Chondrocyte (in vitro differentiated cells): ENCODE data around the gene PRKAG1. TPM values are rescaled to one million over a fixed set of nuclear protein-coding genes. Genes with fewer than 3 reads are reported as not detected.
A peak's percentile ranks its signal among the peaks of the same experiment; 100 is the strongest.

ENCODE experiments used
- DNase-seq: peaks from one replicate; pipeline ENCODE4 v3.0.0; 2021; ENCODE audit warnings: mixed read lengths, low spot score
- H3K27ac Mint-ChIP-seq: one replicate; pipeline ENCODE4 v1.8.0; 2021; ENCODE audit warnings: mild to moderate bottlenecking, moderate library complexity, mixed read lengths; ENCODE audit not compliant: unreplicated experiment
- H3K27me3 Mint-ChIP-seq: 2 replicates; pipeline ENCODE4 v1.8.0; 2021; ENCODE audit warnings: low read depth, mixed read lengths
- H3K36me3 Mint-ChIP-seq: 2 replicates; pipeline ENCODE4 v1.8.0; 2021; ENCODE audit warnings: low read depth, mixed read lengths
- H3K4me1 Mint-ChIP-seq: 2 replicates; pipeline ENCODE4 v1.8.0; 2021; ENCODE audit warnings: low read depth, mild to moderate bottlenecking, mixed read lengths
- H3K4me3 Mint-ChIP-seq: one replicate; pipeline ENCODE4 v1.8.0; 2021; ENCODE audit warnings: mild to moderate bottlenecking, moderate library complexity, mixed read lengths; ENCODE audit not compliant: unreplicated experiment
- H3K9me3 Mint-ChIP-seq: 2 replicates; pipeline ENCODE4 v1.8.0; 2021; ENCODE audit warnings: low read depth, mixed read lengths
- total RNA-seq: library from RNA; stranded (reverse); gene quantifications from 3 replicates; pipeline ENCODE4 v1.2.1, GENCODE V29; 2021
- TF ChIP-seq, protein P1 (sequence below): fragments of 200-600 bp; sonication (generic); IDR thresholded peaks from 2 replicates; pipeline ENCODE4 v1.5.0; 2021; ENCODE audit warnings: antibody characterized with exemption, mild to moderate bottlenecking, moderate library complexity

Gene PRKAG1
- total RNA-seq, 1 donor from 2014 or later: 61.7 TPM

DNA sequence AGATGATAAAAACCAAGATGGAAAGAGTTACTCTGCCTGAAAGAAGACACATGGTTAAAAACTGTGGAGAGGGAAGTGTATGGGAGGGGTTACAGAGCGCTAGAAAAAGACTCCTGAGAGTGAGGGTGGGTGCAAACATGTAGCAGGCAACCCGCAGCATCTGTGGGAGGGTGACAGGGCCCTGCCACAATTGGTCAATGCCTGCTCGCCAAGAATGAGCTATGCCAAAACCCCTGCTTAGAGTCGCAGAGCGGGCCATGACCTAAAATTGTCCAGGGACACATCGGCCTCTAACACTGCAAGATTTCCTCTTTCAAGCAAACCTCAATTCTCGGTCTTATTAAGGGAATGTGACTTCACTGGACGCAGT is 700 bp downstream of the PRKAG1 start:
- DNase-seq: no peak
- Mint-ChIP-seq H3K4me3 (peak overlapping the region; percentile 90), H3K27ac (peak overlapping the region; percentile 100), H3K4me1 (peaks cover 43% of the 10 kb centered on the region), H3K36me3 (peaks cover 11% of the 10 kb centered on the region), H3K27me3 (no peaks in the 10 kb centered on the region), H3K9me3 (no peaks in the 10 kb centered on the region)
- TF ChIP-seq, protein P1, sequence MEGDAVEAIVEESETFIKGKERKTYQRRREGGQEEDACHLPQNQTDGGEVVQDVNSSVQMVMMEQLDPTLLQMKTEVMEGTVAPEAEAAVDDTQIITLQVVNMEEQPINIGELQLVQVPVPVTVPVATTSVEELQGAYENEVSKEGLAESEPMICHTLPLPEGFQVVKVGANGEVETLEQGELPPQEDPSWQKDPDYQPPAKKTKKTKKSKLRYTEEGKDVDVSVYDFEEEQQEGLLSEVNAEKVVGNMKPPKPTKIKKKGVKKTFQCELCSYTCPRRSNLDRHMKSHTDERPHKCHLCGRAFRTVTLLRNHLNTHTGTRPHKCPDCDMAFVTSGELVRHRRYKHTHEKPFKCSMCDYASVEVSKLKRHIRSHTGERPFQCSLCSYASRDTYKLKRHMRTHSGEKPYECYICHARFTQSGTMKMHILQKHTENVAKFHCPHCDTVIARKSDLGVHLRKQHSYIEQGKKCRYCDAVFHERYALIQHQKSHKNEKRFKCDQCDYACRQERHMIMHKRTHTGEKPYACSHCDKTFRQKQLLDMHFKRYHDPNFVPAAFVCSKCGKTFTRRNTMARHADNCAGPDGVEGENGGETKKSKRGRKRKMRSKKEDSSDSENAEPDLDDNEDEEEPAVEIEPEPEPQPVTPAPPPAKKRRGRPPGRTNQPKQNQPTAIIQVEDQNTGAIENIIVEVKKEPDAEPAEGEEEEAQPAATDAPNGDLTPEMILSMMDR: no peak

DNA sequence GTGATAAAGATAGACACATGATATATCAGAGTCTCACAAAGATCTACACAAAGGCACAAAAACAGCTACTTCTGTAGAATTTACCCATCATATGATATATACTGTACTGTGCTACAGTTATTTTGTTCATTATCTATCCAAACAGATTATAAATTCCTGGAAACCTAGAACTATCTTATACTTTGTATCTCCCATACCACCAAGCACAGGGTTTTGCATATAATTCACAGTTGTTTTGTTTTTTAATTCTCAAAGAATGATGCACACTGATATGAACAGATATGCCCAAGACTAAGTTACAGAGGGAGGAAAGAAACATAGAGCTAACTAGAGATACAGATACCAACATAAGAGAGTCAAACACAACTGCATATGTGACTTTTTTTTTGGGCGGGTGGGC is 3.4 kb downstream of the PRKAG1 start:
- peaks cover 43% of the 10 kb centered on the region for H3K4me1 Mint-ChIP-seq
- no peak overlapping the region for H3K27ac Mint-ChIP-seq

DNA sequence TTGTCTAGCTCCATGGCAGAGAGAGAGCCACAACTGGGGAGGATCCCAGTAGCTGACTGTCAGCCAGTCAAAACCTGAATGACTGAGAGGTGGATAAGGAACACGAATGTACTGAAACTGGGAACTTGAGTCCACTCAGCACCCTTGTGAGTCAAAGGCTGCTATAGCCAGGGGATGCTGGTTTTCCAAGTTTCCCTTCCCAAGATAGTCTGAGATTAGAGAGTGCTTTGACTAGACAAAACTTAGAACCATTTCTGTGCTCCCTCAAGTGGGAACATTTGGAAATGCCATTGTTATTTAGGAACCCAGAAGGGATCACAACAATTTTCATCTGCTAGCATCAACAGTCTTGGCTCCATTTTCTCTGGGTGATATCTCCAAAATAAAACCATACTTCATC is 4.0 kb downstream of the PRKAG1 start:
- Mint-ChIP-seq H3K4me1 (peaks cover 38% of the 10 kb centered on the region), H3K4me3 (no peak overlapping the region), H3K36me3 (peaks cover 12% of the 10 kb centered on the region), H3K9me3 (no peaks in the 10 kb centered on the region), H3K27ac (no peak overlapping the region), H3K27me3 (no peaks in the 10 kb centered on the region)
- DNase-seq: no peak
- TF ChIP-seq, protein P1: peak; percentile 66

More for the DNA sequence above, 3.4 kb downstream of the PRKAG1 start:
- Mint-ChIP-seq H3K27me3 (no peaks in the 10 kb centered on the region), H3K4me3 (no peak overlapping the region), H3K9me3 (no peaks in the 10 kb centered on the region), H3K36me3 (peaks cover 8% of the 10 kb centered on the region)
- DNase-seq: no peak
- TF ChIP-seq, protein P1: no peak

DNA sequence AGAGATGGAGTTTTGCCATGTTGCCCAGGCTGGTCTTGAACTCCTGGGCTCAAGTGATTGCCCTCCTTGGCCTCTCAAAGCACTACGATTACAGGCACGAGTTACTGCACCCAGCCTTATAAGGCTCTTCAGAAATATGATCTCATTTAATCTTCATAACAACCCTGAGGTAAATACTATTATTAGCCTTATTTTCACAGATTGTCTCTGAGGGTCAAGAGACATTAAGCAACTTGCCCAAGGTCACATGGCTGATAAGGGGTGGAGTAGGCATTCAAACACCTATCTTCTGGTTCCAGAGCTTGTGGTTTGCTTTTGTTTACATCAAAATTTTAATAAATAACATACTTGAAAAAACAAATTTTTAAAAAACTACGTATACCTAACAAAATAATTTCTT is 5.1 kb downstream of the PRKAG1 start:
- Mint-ChIP-seq H3K36me3 (peaks cover 12% of the 10 kb centered on the region), H3K9me3 (no peaks in the 10 kb centered on the region), H3K27me3 (no peaks in the 10 kb centered on the region), H3K4me3 (no peak overlapping the region), H3K27ac (no peak overlapping the region), H3K4me1 (peaks cover 30% of the 10 kb centered on the region)
- TF ChIP-seq, protein P1: no peak
- no peak for DNase-seq

DNA sequence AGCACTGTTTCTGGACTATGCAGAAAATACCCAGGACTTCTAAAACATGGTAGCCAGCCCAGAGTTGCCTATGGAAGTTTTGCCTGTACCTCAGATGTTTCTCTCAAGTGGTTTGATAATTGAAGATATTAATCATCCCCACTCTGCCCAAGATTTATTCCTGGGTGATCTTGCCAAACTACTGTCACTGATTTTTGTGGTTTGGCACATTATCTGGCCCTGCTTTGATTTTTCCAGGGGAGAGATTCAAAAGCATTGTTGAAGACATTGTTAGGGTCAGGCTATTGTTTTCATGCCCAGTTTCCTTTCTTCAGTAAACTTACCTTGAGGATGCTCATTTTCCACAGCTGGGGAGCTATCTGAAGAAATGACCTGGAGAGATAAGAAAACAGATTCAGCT is 5.8 kb downstream of the PRKAG1 start:
- Mint-ChIP-seq H3K9me3 (no peaks in the 10 kb centered on the region), H3K27me3 (no peaks in the 10 kb centered on the region), H3K4me1 (peaks cover 27% of the 10 kb centered on the region), H3K36me3 (peaks cover 15% of the 10 kb centered on the region), H3K27ac (no peak overlapping the region), H3K4me3 (no peak overlapping the region)
- TF ChIP-seq, protein P1: no peak
- no peak for DNase-seq
